Gastrocnemius medialis (tissue), 4 donors: ENCODE measurements around the gene NEDD4L.

Experiments
- POLR2A ChIP-seq, 2 donors: fragments of 450-650 bp; IDR thresholded peaks; one replicate each; pipeline ENCODE4 v1.6.1; 2017; ENCODE audit warnings: antibody characterized with exemption in 2 of 2, mild to moderate bottlenecking in 2 of 2, moderate library complexity in 2 of 2
- TF ChIP-seq, protein P1 (sequence below), 5 experiments: fragments of 450-650 bp in 3 of 5; fragments of 200-600 bp in 2 of 5; sonication (generic) in 2 of 5; IDR thresholded peaks in 4 of 5; conservative IDR thresholded peaks in 1 of 5; 1 replicate in 4 of 5; 2 replicates in 1 of 5; pipeline ENCODE4 v1.5.1; 2016 to 2019; ENCODE audit warnings: antibody characterized with exemption in 5 of 5, mild to moderate bottlenecking in 3 of 5, moderate library complexity in 3 of 5

DNA sequence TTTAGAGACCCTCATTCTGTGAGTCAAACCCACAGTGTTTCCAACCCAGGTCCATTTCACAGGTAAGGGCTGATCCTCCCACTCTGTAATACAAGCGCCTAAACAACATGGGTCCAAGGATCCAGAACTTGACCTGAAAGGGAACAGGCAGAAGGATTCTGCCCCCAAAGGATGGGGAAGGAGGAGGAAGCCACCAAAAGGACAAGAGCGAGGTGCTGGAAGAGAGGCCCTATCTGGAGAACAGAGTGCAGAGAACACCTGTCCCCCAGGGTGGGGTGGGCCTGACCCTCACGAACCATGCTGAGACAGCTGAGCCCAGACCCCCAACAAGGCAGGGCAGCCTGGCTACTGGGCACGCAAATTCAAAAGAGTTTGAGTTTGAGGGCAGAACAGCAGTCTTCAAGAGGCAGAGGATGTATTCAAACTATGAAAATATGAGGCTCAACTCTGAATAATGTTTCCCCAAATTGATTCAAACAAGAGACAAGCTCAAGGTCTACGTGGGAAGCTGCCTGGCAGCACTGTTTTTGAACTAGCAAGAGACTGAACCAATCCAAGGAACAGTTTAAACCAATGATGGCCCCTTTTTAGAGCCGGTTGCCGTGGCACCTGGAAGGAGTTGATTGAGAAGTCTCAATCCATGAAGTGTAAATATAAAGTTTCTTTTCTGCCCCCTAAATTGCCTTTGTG lies 372.1 kb downstream of the NEDD4L start:
- TF ChIP-seq, protein P1, sequence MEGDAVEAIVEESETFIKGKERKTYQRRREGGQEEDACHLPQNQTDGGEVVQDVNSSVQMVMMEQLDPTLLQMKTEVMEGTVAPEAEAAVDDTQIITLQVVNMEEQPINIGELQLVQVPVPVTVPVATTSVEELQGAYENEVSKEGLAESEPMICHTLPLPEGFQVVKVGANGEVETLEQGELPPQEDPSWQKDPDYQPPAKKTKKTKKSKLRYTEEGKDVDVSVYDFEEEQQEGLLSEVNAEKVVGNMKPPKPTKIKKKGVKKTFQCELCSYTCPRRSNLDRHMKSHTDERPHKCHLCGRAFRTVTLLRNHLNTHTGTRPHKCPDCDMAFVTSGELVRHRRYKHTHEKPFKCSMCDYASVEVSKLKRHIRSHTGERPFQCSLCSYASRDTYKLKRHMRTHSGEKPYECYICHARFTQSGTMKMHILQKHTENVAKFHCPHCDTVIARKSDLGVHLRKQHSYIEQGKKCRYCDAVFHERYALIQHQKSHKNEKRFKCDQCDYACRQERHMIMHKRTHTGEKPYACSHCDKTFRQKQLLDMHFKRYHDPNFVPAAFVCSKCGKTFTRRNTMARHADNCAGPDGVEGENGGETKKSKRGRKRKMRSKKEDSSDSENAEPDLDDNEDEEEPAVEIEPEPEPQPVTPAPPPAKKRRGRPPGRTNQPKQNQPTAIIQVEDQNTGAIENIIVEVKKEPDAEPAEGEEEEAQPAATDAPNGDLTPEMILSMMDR (IDR thresholded peaks at IDR 0.05 in 4 of 5, conservative IDR thresholded peaks at IDR 0.05 in 1 of 5): no peak
- TF ChIP-seq POLR2A (IDR thresholded peaks at IDR 0.05): no peak
